MM.1S (cell line): ENCODE results near the gene GID8.

Experiments
- DNase-seq: peaks from one replicate; pipeline ENCODE4 v3.0.0-alpha.2; 2015
- H2AFZ ChIP-seq: fragments of 300-600 bp; sonication (generic); 2 replicates; pipeline ENCODE4 v1.6.0; 2016; ENCODE audit warnings: antibody characterized with exemption, low read length
- H3F3A ChIP-seq: fragments of 300-600 bp; sonication (generic); 2 replicates; pipeline ENCODE4 v1.6.1; 2016; ENCODE audit warnings: mild to moderate bottlenecking, antibody characterized with exemption, low read length, moderate library complexity, mixed read lengths; ENCODE audit not compliant: insufficient read depth
- H3K27ac ChIP-seq: fragments of 300-600 bp; sonication (generic); 2 replicates; pipeline ENCODE4 v1.5.1; 2016; ENCODE audit warnings: mild to moderate bottlenecking, low read length
- H3K27me3 ChIP-seq: fragments of 300-600 bp; sonication (generic); replicated peaks from 2 replicates; pipeline ENCODE4 v1.6.0; 2016; ENCODE audit warnings: low read length; ENCODE audit not compliant: insufficient read depth
- H3K36me3 ChIP-seq: fragments of 300-600 bp; sonication (generic); replicated peaks from 2 replicates; pipeline ENCODE4 v1.6.1; 2016; ENCODE audit warnings: mild to moderate bottlenecking, low read length, mixed read lengths; ENCODE audit not compliant: insufficient read depth
- H3K4me1 ChIP-seq: fragments of 300-600 bp; sonication (generic); 2 replicates; pipeline ENCODE4 v1.6.1; 2016; ENCODE audit warnings: low read length, mixed read lengths
- H3K4me2 ChIP-seq: fragments of 300-600 bp; sonication (generic); 2 replicates; pipeline ENCODE4 v1.6.0; 2016; ENCODE audit warnings: low read depth, low read length
- H3K4me3 ChIP-seq: fragments of 300-600 bp; sonication (generic); 2 replicates; pipeline ENCODE4 v1.5.1; 2016; ENCODE audit warnings: low read length, mixed read lengths
- H3K79me2 ChIP-seq: fragments of 300-600 bp; sonication (generic); 2 replicates; pipeline ENCODE4 v1.6.1; 2016; ENCODE audit warnings: mixed run types, low read length, mixed read lengths
- H3K9ac ChIP-seq: fragments of 300-600 bp; sonication (generic); 2 replicates; pipeline ENCODE4 v1.6.1; 2016; ENCODE audit warnings: low read length, mixed read lengths
- H3K9me2 ChIP-seq: fragments of 300-600 bp; sonication (generic); replicated peaks from 2 replicates; pipeline ENCODE4 v1.6.1; 2016; ENCODE audit warnings: mild to moderate bottlenecking, low read length, mixed read lengths; ENCODE audit not compliant: insufficient read depth
- H3K9me3 ChIP-seq: fragments of 300-600 bp; sonication (generic); replicated peaks from 2 replicates; pipeline ENCODE4 v1.6.1; 2016; ENCODE audit warnings: mild to moderate bottlenecking, low read length, mixed read lengths; ENCODE audit not compliant: insufficient read depth
- H4K20me1 ChIP-seq: fragments of 300-600 bp; sonication (generic); 2 replicates; pipeline ENCODE4 v1.6.1; 2016; ENCODE audit warnings: mild to moderate bottlenecking, low read length, moderate library complexity, mixed read lengths; ENCODE audit not compliant: insufficient read depth
- CTCF ChIP-seq: fragments of 300-600 bp; sonication (generic); IDR thresholded peaks from 2 replicates; pipeline ENCODE4 v1.5.1; 2016; ENCODE audit warnings: antibody characterized with exemption, low read length, mixed read lengths
- EZH2 ChIP-seq: fragments of 300-600 bp; sonication (generic); optimal IDR thresholded peaks from 2 replicates; pipeline ENCODE3; 2017; ENCODE audit warnings: low read depth, mild to moderate bottlenecking, antibody characterized with exemption, low read length, mixed read lengths
- EZH2phosphoT487 ChIP-seq: fragments of 300-600 bp; sonication (generic); IDR thresholded peaks from 2 replicates; pipeline ENCODE4 v1.6.1; 2018; ENCODE audit warnings: antibody characterized with exemption, low read length

Gene GID8

GRCh38 chr20:62906647-62907375, 31.1 kb upstream of the GID8 start:
- TF ChIP-seq EZH2, result no peak
- no peak for TF ChIP-seq CTCF
- TF ChIP-seq EZH2phosphoT487, result no peak
- H3K4me1 ChIP-seq, result no peaks in the 10 kb centered on the region
- H3K79me2 ChIP-seq, result peaks cover 48% of the 10 kb centered on the region
- H3K27me3 ChIP-seq, result no peaks in the 10 kb centered on the region
- no peaks in the 10 kb centered on the region for H3K9me3 ChIP-seq
- no peak overlapping the region for H3K27ac ChIP-seq
- H3F3A ChIP-seq, result 0 out of 2 replicates have a peak, but pooled peaks cover 4% of the 10 kb centered on the region
- H3K4me3 ChIP-seq, result no peak overlapping the region
- no peak overlapping the region for H3K9ac ChIP-seq
- H3K4me2 ChIP-seq, result no peak overlapping the region
- peaks cover 10% of the 10 kb centered on the region; the same call in 1 of the 2 replicates for H4K20me1 ChIP-seq
- no peaks in the 10 kb centered on the region for H3K9me2 ChIP-seq
- DNase-seq, result no peak
- H3K36me3 ChIP-seq, result peaks cover 33% of the 10 kb centered on the region
- H2AFZ ChIP-seq, result no peak overlapping the region

- peaks cover 10% of the 10 kb centered on the region; the same call in 1 of the 2 replicates for H4K20me1 ChIP-seq
- peaks cover 38% of the 10 kb centered on the region for H3K36me3 ChIP-seq
- H3K4me2 ChIP-seq, result no peak overlapping the region
These were observed 30.3 kb upstream of the GID8 start for GRCh38 chr20:62907384-62908317.

More at GRCh38 chr20:62907384-62908317, 30.3 kb upstream of the GID8 start:
- Histone ChIP-seq H3K4me1 (no peaks in the 10 kb centered on the region), H3K9me2 (no peaks in the 10 kb centered on the region), H3F3A (no peaks in the 10 kb centered on the region), H3K27ac (no peak overlapping the region), H3K27me3 (no peaks in the 10 kb centered on the region), H3K79me2 (peaks cover 57% of the 10 kb centered on the region), H3K9ac (no peak overlapping the region), H3K4me3 (no peak overlapping the region), H2AFZ (no peak overlapping the region), H3K9me3 (no peaks in the 10 kb centered on the region)
- no peak for DNase-seq
- TF ChIP-seq CTCF, result peak; percentile 45
- TF ChIP-seq EZH2phosphoT487, result no peak
- TF ChIP-seq EZH2, result no peak
